ENCODE measurements around the gene GDPD3. TPM values are rescaled to one million over a fixed set of nuclear protein-coding genes. Genes with fewer than 3 reads are reported as not detected.
A peak's percentile ranks its signal among the peaks of the same experiment; 100 is the strongest.

Gene GDPD3
- total RNA-seq, 2 experiments from 2014 or later: 5.2 to 6.4 TPM

DNA sequence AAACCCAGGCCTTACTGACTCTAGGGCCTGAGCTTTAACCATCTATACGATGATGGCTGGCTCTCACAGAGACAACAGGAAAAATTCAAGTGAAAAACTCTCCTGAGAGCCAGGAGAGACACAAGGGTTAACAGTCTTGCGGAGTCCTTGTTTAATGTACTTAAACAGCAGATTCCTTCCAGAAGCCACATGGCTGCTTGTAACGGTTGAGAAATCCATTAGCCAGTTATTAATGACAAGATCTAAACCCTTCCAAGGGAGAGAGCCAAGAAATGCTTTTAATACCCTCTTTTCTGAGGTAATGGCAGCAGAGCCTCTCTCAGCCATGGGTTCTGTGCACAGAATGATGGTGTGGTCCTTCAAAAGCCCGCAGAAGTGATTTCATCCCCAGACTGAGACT lies 53.0 kb downstream of the GDPD3 start:
- no peaks in the 10 kb centered on the region for H3K27me3 ChIP-seq (ENCODE audit: control insufficient read depth in 1 of 2, insufficient read depth in 2 of 2, low read length in 2 of 2)
- ATAC-seq (ENCODE audit: poor library complexity): no peak
- TF ChIP-seq, protein P1, sequence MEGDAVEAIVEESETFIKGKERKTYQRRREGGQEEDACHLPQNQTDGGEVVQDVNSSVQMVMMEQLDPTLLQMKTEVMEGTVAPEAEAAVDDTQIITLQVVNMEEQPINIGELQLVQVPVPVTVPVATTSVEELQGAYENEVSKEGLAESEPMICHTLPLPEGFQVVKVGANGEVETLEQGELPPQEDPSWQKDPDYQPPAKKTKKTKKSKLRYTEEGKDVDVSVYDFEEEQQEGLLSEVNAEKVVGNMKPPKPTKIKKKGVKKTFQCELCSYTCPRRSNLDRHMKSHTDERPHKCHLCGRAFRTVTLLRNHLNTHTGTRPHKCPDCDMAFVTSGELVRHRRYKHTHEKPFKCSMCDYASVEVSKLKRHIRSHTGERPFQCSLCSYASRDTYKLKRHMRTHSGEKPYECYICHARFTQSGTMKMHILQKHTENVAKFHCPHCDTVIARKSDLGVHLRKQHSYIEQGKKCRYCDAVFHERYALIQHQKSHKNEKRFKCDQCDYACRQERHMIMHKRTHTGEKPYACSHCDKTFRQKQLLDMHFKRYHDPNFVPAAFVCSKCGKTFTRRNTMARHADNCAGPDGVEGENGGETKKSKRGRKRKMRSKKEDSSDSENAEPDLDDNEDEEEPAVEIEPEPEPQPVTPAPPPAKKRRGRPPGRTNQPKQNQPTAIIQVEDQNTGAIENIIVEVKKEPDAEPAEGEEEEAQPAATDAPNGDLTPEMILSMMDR (IDR thresholded peaks at IDR 0.05): no peak
- peaks cover 20% of the 10 kb centered on the region for H3K4me1 ChIP-seq (ENCODE audit: insufficient read depth, low read length)
- Mint-ChIP-seq H3K27me3 (no peaks in the 10 kb centered on the region), H3K27ac (peak overlapping the region; percentile 17), H3K4me3 (peak overlapping the region; percentile 56), H3K36me3 (ENCODE audit: low read depth) (peaks cover 13% of the 10 kb centered on the region), H3K9me3 (no peaks in the 10 kb centered on the region), H3K4me1 (ENCODE audit: low read depth) (peaks cover 14% of the 10 kb centered on the region)
- intact Hi-C loops (cut with DNase I, micrococcal nuclease): loop anchor here (10.0 kb wide), 4 partner anchors 54 to 574 kb away; partner anchors contain the start of genes GDPD3 (in 1 of the 2) and ZNF771 (in 1 of the 2)
- ChIA-PET POLR2A (no interaction called here), CTCF (no interaction called here)
- no peak overlapping the region for H3K4me3 ChIP-seq (ENCODE audit: low read length)
- H3K27ac ChIP-seq (ENCODE audit: low read depth in 1 of 2, low read length in 2 of 2): no peak overlapping the region
- no peaks in the 10 kb centered on the region for H3K36me3 ChIP-seq (ENCODE audit: insufficient read depth, low read length)
- no peaks in the 10 kb centered on the region for H3K9me3 ChIP-seq (ENCODE audit: control insufficient read depth in 1 of 2, insufficient read depth in 1 of 2, low read length in 2 of 2)
- no peak for DNase-seq

DNA sequence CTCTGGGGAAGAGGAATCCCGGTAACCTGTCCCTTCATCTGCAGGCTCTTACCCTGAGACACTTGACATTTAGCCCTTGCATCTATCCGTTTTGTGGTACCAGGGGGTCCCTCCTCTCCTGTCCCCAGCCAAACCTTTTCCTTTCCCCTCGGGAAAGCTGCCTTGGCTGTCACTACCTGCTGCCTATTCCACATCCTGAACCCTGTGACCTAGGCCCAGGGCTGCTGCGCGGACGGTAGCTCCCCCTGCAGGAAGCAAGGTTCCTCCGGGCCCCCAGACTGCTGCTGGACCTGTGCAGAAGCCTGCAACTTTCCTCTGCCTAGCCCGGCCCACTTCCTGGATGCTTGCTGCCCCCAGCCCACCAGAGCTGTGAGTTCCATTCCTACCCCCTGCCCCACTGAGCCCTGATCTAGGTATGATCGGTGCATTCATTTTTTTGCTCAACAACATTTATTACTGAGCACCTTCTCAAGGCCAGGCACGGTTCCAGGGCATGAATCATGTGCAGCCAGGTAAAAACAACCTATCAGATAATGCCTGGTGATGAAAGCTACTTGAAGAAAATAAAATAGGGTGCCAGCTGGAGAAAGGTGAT lies 58.3 kb downstream of the GDPD3 start:
- ATAC-seq (ENCODE audit: poor library complexity) (peak; percentile 70), DNase-seq (peak in 13 of 14 experiments; percentile 26 to 73 (median 46))
- peaks cover 24% of the 10 kb centered on the region for H3K4me1 ChIP-seq (ENCODE audit: insufficient read depth, low read length)
- CTCF ChIA-PET: interaction anchor here (0.6 to 1.8 kb wide), 8 partner anchors 11 to 645 kb away, joined by 3 to 10 read pairs (median 6); partner anchors contain the start of genes ALDOA, TBX6 and TLCD3B
- Mint-ChIP-seq H3K9me3 (no peaks in the 10 kb centered on the region), H3K4me3 (peak overlapping the region; percentile 75), H3K27me3 (no peaks in the 10 kb centered on the region), H3K4me1 (ENCODE audit: low read depth) (peaks cover 22% of the 10 kb centered on the region), H3K27ac (peak overlapping the region; percentile 42), H3K36me3 (ENCODE audit: low read depth) (no peaks in the 10 kb centered on the region)
- H3K4me3 ChIP-seq (ENCODE audit: low read length): no peak overlapping the region
- TF ChIP-seq, protein P1 (IDR thresholded peaks at IDR 0.05): peak; percentile 55
- intact Hi-C loops (cut with DNase I, micrococcal nuclease): loop anchor here in 1 of 2 experiments (1.0 to 5.0 kb wide), 2 partner anchors 9 to 58 kb away; partner anchors contain the start of genes HIRIP3 and INO80E
- H3K36me3 ChIP-seq (ENCODE audit: insufficient read depth, low read length): no peaks in the 10 kb centered on the region
- no peaks in the 10 kb centered on the region for H3K9me3 ChIP-seq (ENCODE audit: control insufficient read depth in 1 of 2, insufficient read depth in 1 of 2, low read length in 2 of 2)
- H3K27ac ChIP-seq (ENCODE audit: low read depth in 1 of 2, low read length in 2 of 2): no peak overlapping the region
- H3K27me3 ChIP-seq (ENCODE audit: control insufficient read depth in 1 of 2, insufficient read depth in 2 of 2, low read length in 2 of 2): no peaks in the 10 kb centered on the region
- POLR2A ChIA-PET: interaction anchor here (1.0 to 2.6 kb wide), 2 partner anchors 11 to 131 kb away, joined by 3 to 27 read pairs; partner anchors contain the start of gene ALDOA

Other genes starting within 250 kb of the GDPD3 start
- not detected for gene SEZ6L2, start 214.0 kb downstream of the GDPD3 start, total RNA-seq
- not detected for gene ASPHD1, start 213.0 kb downstream of the GDPD3 start, total RNA-seq
- 10 to 100 TPM; 40.0 to 43.8 TPM for gene KCTD13, start 187.3 kb downstream of the GDPD3 start, total RNA-seq
- gene TMEM219, start 151.5 kb downstream of the GDPD3 start, total RNA-seq: 10 to 100 TPM; 56.9 to 63.3 TPM
- gene TAOK2, start 139.7 kb downstream of the GDPD3 start, total RNA-seq: 10 to 100 TPM; 13.1 to 14.1 TPM
- gene HIRIP3, start 117.9 kb downstream of the GDPD3 start, total RNA-seq: 10 to 100 TPM in 1 of 2 experiments, 1 to 10 TPM in 1; 8.5 to 11.8 TPM
- gene INO80E, start 117.3 kb downstream of the GDPD3 start, total RNA-seq: 10 to 100 TPM; 54.6 to 57.6 TPM
- gene DOC2A, start 102.5 kb downstream of the GDPD3 start, total RNA-seq: under 1 TPM; 0.14 TPM
- not detected for gene C16orf92, start 90.3 kb downstream of the GDPD3 start, total RNA-seq
- not detected for gene TLCD3B, start 82.3 kb downstream of the GDPD3 start, total RNA-seq
- gene ALDOA, start 47.8 kb downstream of the GDPD3 start, total RNA-seq: 100 to 1,000 TPM; 390 to 396 TPM
- gene PPP4C, start 37.5 kb downstream of the GDPD3 start, total RNA-seq: 10 to 100 TPM; 83.9 to 87.3 TPM
- under 1 TPM; 0.42 to 0.47 TPM for gene TBX6, start 21.6 kb downstream of the GDPD3 start, total RNA-seq
- 100 to 1,000 TPM; 154 to 166 TPM for gene YPEL3, start 17.3 kb downstream of the GDPD3 start, total RNA-seq
- gene MAPK3, start 9.7 kb upstream of the GDPD3 start, total RNA-seq: 10 to 100 TPM; 49.0 to 51.5 TPM
- 100 to 1,000 TPM; 411 to 416 TPM for gene CORO1A, start 70.1 kb upstream of the GDPD3 start, total RNA-seq
- 10 to 100 TPM; 41.3 to 46.3 TPM for gene BOLA2B, start 80.1 kb upstream of the GDPD3 start, total RNA-seq
- gene SLX1A, start 80.3 kb upstream of the GDPD3 start, total RNA-seq: 10 to 100 TPM; 18.4 to 28.0 TPM
- gene SULT1A3, start 85.7 kb upstream of the GDPD3 start, total RNA-seq: 10 to 100 TPM; 15.0 to 16.1 TPM
- gene NPIPB13, start 134.9 kb upstream of the GDPD3 start, total RNA-seq: 10 to 100 TPM; 10.8 to 12.2 TPM
- 10 to 100 TPM; 39.1 to 41.7 TPM for gene CD2BP2, start 241.8 kb upstream of the GDPD3 start, total RNA-seq

Measured in CD4-positive, alpha-beta T cell (primary cell).